H1 (cell line): ENCODE results near the gene NKAPD1.

ENCODE experiments used
- CEBPB ChIP-seq: IDR thresholded peaks from 2 replicates; pipeline ENCODE4 v1.6.1; 2012; ENCODE audit warnings: low read depth, low read length
- JUND ChIP-seq: IDR thresholded peaks from 2 replicates; pipeline ENCODE4 v1.6.1; 2011; ENCODE audit warnings: mild to moderate bottlenecking, improper control_type of control experiment, low read length
- KDM1A ChIP-seq: fragments of 200-600, 300-600 bp; sonication (generic); IDR thresholded peaks from 2 replicates; pipeline ENCODE4 v1.7.1; 2016; ENCODE audit warnings: mild to moderate bottlenecking, low read length, borderline replicate concordance
- NRF1 ChIP-seq: IDR thresholded peaks from 2 replicates; pipeline ENCODE4 v1.6.1; 2011; ENCODE audit warnings: mild to moderate bottlenecking, low read depth, low read length, improper control_type of control experiment
- PHF8 ChIP-seq: fragments of 200-600 bp; sonication (generic); conservative IDR thresholded peaks from 2 replicates; pipeline ENCODE4 v1.7.1; 2012; ENCODE audit warnings: low read depth, mild to moderate bottlenecking, inconsistent platforms, low read length, moderate library complexity
- POLR2A ChIP-seq, 2 experiments: IDR thresholded peaks; 1 replicate in 1 of 2; 2 replicates in 1 of 2; pipeline ENCODE4 v1.6.1; 2011; ENCODE audit warnings: low read depth in 2 of 2, low read length in 2 of 2, mild to moderate bottlenecking in 2 of 2; ENCODE audit errors: control extremely low read depth in 1 of 2
- USF2 ChIP-seq: IDR thresholded peaks from 2 replicates; pipeline ENCODE4 v1.6.1; 2011; ENCODE audit warnings: low read length, improper control_type of control experiment
- TF ChIP-seq, protein P1 (sequence below), 3 experiments: IDR thresholded peaks; 1 replicate in 2 of 3; 2 replicates in 1 of 3; pipeline versions ENCODE4 v1.5.1 to v1.6.1; 2011; ENCODE audit warnings: low read length in 3 of 3, mild to moderate bottlenecking in 3 of 3, inconsistent platforms in 2 of 3, low read depth in 1 of 3, moderate library complexity in 1 of 3; ENCODE audit not compliant: insufficient read depth in 1 of 3; ENCODE audit errors: control extremely low read depth in 1 of 3

GRCh38 chr11:112086422-112087191 lies 12.5 kb downstream of the NKAPD1 start, which contains the start of the genes SDHD and TIMM8B:
- peak; percentile 28 to 61; a peak in 2 of 3 replicates for TF ChIP-seq POLR2A (IDR thresholded peaks at IDR 0.05; ENCODE audit: control extremely low read depth in 1 of 2, low read depth in 2 of 2, low read length in 2 of 2)
- TF ChIP-seq NRF1: peak; percentile 79
- TF ChIP-seq, protein P1, sequence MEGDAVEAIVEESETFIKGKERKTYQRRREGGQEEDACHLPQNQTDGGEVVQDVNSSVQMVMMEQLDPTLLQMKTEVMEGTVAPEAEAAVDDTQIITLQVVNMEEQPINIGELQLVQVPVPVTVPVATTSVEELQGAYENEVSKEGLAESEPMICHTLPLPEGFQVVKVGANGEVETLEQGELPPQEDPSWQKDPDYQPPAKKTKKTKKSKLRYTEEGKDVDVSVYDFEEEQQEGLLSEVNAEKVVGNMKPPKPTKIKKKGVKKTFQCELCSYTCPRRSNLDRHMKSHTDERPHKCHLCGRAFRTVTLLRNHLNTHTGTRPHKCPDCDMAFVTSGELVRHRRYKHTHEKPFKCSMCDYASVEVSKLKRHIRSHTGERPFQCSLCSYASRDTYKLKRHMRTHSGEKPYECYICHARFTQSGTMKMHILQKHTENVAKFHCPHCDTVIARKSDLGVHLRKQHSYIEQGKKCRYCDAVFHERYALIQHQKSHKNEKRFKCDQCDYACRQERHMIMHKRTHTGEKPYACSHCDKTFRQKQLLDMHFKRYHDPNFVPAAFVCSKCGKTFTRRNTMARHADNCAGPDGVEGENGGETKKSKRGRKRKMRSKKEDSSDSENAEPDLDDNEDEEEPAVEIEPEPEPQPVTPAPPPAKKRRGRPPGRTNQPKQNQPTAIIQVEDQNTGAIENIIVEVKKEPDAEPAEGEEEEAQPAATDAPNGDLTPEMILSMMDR (IDR thresholded peaks at IDR 0.05; ENCODE audit: control extremely low read depth in 1 of 3, insufficient read depth in 1 of 3, low read depth in 1 of 3, low read length in 3 of 3): peak in 1 of 3 experiments; percentile 17; a peak in 2 of 4 replicates
- no peak for TF ChIP-seq USF2
- TF ChIP-seq JUND: peak; percentile 5; the same call in 1 of the 2 replicates
- no peak for TF ChIP-seq KDM1A
- TF ChIP-seq CEBPB: no peak
- peak; percentile 81 for TF ChIP-seq PHF8
